GM10266 (cell line): ENCODE data around the gene IKZF1.

Source experiments
- DNase-seq: peaks from one replicate; pipeline ENCODE4 v3.0.0; 2012; ENCODE audit errors: extremely low spot score
- TF ChIP-seq, protein P1 (sequence below): IDR thresholded peaks from 2 replicates; pipeline ENCODE4 v1.5.1; 2012; ENCODE audit warnings: mild to moderate bottlenecking, low read depth; ENCODE audit not compliant: control insufficient read depth, insufficient read depth; ENCODE audit errors: missing control alignments

IKZF1 gene

DNA sequence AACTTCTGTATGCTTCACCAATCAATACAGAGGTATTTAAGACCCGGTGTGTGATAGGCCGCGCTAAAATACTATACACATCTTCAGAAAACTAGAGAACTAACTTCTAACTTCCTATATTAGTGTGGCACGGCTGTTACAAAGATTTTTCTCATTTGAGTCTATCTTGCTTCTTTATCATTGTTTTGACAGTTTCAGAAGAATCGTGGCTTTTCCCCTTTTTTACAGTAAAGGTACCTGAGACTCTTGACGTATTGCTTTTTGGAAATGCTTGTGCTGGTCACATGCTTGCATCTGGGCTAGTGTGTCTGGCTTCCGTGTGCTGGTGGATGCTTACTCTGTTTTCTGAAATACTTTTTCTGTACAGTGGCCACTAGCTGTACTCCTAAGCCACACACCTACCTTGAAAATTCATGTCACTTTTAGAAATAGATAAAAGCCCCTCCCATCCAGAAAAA, 12.7 kb downstream of the IKZF1 start:
- no peak for DNase-seq
- TF ChIP-seq, protein P1, sequence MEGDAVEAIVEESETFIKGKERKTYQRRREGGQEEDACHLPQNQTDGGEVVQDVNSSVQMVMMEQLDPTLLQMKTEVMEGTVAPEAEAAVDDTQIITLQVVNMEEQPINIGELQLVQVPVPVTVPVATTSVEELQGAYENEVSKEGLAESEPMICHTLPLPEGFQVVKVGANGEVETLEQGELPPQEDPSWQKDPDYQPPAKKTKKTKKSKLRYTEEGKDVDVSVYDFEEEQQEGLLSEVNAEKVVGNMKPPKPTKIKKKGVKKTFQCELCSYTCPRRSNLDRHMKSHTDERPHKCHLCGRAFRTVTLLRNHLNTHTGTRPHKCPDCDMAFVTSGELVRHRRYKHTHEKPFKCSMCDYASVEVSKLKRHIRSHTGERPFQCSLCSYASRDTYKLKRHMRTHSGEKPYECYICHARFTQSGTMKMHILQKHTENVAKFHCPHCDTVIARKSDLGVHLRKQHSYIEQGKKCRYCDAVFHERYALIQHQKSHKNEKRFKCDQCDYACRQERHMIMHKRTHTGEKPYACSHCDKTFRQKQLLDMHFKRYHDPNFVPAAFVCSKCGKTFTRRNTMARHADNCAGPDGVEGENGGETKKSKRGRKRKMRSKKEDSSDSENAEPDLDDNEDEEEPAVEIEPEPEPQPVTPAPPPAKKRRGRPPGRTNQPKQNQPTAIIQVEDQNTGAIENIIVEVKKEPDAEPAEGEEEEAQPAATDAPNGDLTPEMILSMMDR = peak; percentile 10

DNA sequence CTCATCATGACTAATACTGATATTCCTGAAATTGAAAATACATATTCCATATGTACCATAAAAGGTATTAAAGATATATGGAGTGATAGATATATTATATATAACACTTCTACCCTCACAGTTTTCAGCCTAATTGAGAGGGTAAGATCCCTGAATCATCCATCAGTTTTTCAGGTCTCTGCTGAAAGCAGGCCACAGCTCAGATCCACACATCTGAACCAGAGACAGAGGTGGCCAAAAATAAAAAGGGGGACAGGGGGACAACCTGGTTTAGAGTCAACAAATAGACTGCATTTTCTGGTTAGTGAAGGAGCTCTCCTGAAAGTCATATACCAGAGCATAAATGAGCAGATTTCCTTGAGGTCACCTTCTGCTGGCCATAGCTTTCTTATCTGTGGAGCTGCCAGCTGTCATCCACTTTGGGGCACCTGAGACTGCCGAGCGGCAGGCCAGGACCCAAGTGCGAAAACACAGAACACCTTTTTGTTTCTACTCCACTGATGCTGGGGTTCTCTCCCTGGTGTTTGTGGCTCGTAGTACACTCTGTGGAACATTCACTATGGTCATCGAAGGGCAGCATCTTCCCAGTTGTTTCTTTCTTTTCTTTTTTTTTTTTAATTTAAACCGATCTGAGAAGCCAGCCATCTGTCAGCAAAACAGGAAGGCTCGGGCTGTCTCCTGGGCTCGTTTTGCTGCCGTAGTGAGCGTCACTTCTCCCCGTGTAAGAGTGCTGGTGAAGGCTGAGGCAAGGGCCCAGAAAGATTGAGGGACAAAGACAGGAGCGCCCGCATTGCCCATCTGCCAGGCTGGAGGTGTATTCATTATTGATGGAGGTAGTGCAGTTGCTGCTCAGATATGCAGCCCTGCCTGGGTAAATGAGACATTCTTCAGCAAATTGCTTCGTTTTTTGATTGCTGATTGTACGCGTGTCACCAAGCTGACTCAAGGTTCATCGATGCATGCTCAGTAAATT, 13.5 kb downstream of the IKZF1 start:
- no peak for DNase-seq
- TF ChIP-seq, protein P1 = no peak

DNA sequence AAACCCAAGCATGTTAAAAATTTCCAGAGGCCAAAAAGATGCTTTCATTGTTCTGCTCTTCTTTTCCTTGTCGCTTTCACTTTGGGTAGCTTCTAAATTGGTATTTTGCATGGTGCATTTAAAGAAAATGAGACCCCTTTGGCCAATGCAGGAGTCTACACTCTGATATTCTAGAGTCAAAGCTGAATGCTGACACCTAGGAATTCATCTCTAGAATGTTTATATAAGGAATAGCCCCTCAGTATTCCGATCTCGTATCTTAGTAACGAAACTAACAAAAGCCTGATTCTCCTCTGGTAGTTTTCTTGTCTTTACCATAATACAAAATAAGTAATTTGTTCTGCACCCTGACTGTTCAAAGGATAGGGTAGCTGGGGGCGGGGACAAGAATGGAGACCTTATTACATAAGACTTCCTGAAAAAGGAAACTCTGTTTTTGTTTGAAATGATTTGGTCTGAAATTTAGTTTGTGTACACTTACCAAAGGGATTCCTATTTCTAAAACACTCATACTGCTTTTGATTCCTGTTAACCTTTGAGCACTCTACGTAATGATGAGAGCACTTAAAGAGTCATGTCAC, 17.1 kb downstream of the IKZF1 start:
- no peak for DNase-seq
- TF ChIP-seq, protein P1 = no peak

DNA sequence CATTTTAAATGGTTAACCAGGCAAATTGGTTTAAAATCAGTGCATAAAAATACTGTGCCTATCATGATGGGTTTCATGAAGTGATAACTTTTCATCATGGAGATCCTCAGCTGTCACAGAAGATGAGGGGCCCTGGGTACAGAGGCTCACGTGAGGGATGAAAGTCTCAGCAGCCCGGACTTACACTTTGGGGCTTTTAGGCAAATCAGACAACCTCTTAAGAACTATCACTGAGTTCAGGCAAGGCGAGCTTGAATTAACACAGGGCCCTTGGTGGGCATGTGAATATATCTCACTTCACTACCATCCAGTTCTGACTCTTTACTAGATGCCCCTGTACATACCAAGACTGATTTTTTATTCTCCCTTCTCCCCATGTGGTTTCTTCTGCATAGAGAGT, 19.6 kb downstream of the IKZF1 start:
- TF ChIP-seq, protein P1 = no peak
- DNase-seq = no peak

DNA sequence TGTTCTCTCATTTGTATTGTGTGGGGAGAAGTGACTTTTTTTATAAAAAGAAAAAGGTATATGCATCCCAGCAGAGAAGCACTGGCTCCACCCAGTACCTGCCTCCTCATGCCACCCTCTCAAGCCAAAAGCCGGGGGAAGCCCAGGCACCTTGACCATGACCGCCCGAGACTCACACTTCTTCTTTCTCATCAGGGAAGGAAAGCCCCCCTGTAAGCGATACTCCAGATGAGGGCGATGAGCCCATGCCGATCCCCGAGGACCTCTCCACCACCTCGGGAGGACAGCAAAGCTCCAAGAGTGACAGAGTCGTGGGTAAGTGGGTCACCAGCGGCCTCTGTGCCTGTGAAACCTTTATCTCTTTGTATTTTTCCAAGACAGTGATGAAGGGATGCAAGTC, 22.9 kb downstream of the IKZF1 start:
- TF ChIP-seq, protein P1 = peak; percentile 2
- no peak for DNase-seq

DNA sequence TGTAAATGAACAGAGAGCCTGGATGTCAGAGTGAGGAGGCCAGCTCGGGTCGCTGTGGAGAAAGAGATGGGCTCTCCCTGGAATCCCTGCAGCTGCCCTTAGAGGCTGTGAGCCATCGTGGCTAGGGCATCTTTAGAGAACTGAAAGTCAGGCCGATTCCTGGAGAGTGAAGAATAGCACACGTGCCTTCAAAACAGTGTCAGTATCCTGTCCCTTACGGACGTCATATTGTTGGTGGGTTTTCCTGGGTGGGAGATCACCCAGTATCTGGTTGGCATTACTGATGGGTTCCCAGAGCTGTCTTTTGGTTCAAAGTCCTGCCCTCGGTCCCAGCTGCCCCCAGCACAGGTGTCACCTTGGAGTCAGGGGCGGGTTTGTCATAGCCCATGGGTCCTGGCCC, 25.3 kb downstream of the IKZF1 start:
- DNase-seq = no peak
- TF ChIP-seq, protein P1 = no peak

DNA sequence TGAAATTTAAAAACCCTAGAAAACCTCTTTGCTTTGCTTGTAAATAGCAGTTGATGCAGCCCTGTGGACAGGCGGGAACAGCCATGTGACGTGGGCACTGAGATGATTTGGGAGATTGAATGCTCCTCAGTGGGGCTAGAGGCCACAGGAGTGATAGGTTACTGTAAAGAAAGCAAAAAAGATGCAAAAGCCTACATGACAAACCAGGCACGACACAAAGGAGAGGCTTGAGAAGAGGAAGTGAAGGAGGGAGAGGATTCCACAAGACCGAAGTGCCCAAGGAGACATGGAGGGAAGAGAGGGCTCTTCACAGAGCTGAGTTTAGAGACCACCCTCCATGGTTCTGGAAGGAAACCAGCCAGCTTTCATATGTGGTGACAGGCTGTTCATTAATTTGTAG, 25.7 kb downstream of the IKZF1 start:
- TF ChIP-seq, protein P1 = no peak
- no peak for DNase-seq
